Measurements from ENCODE around the gene PRELID2.
A peak's percentile ranks its signal among the peaks of the same experiment; 100 is the strongest.
"Not testable (repeated sequence)": the region's sequence is repeated elsewhere in the genome, so short reads cannot be mapped to it uniquely, and the experiment has no call there.

Gene PRELID2

GRCh38 chr5:145798503-145798902 lies 36.6 kb downstream of the PRELID2 start:
- DNase-seq = not testable (repeated sequence)

- no peak for DNase-seq
These were observed 37.8 kb downstream of the PRELID2 start for GRCh38 chr5:145797336-145797735.

GRCh38 chr5:145796318-145796717 lies 38.8 kb downstream of the PRELID2 start:
- DNase-seq = no peak

GRCh38 chr5:145793574-145793973 lies 41.6 kb downstream of the PRELID2 start:
- DNase-seq = no peak

- no peak for DNase-seq
These were observed 42.3 kb downstream of the PRELID2 start for GRCh38 chr5:145792840-145793239.

- no peak for DNase-seq
These were observed 43.3 kb downstream of the PRELID2 start for GRCh38 chr5:145791866-145792265.

GRCh38 chr5:145787996-145788395 lies 47.1 kb downstream of the PRELID2 start:
- no peak for DNase-seq

- DNase-seq = no peak
These were observed 47.6 kb downstream of the PRELID2 start for GRCh38 chr5:145787507-145787906.

- DNase-seq = no peak
These were observed 48.1 kb downstream of the PRELID2 start for GRCh38 chr5:145787001-145787400.

- no peak for DNase-seq
These were observed 54.2 kb downstream of the PRELID2 start for GRCh38 chr5:145780982-145781381.

- DNase-seq = peak in 13 of 56 donors; percentile 5 to 35 (median 13)
These were observed 56.8 kb downstream of the PRELID2 start for GRCh38 chr5:145778144-145778900.

- DNase-seq = no peak
These were observed 57.6 kb downstream of the PRELID2 start for GRCh38 chr5:145777445-145778063.

GRCh38 chr5:145776886-145777285 lies 58.3 kb downstream of the PRELID2 start:
- no peak for DNase-seq

GRCh38 chr5:145775893-145776444 lies 59.2 kb downstream of the PRELID2 start:
- no peak for DNase-seq

GRCh38 chr5:145775411-145775810 lies 59.7 kb downstream of the PRELID2 start:
- DNase-seq = no peak

- no peak for DNase-seq
These were observed 60.7 kb downstream of the PRELID2 start for GRCh38 chr5:145774442-145774841.

GRCh38 chr5:145772466-145772865 lies 62.7 kb downstream of the PRELID2 start:
- no peak for DNase-seq

- no peak for DNase-seq
These were observed 66.3 kb downstream of the PRELID2 start for GRCh38 chr5:145768863-145769262.

- DNase-seq = no peak
These were observed 70.8 kb downstream of the PRELID2 start for GRCh38 chr5:145764325-145764724.

GRCh38 chr5:145762833-145763232 lies 72.3 kb downstream of the PRELID2 start:
- no peak for DNase-seq

GRCh38 chr5:145761254-145761653 lies 73.9 kb downstream of the PRELID2 start:
- DNase-seq = no peak

- DNase-seq = no peak
These were observed 74.5 kb downstream of the PRELID2 start for GRCh38 chr5:145760660-145761059.

- peak in 1 of 56 donors; percentile 1 for DNase-seq
These were observed 82.2 kb downstream of the PRELID2 start for GRCh38 chr5:145752947-145753346.

All from amygdala (tissue), 56 donors.